HEK293T (cell line): ENCODE results near the gene COL26A1.
"Not testable (repeated sequence)": the region's sequence is repeated elsewhere in the genome, so short reads cannot be mapped to it uniquely, and the experiment has no call there.

Experiments used
- ARNT ChIP-seq: fragments of 450-650 bp; IDR thresholded peaks from 2 replicates; pipeline ENCODE4 v1.6.1; 2017; ENCODE audit warnings: mild to moderate bottlenecking
- BHLHE40 ChIP-seq: fragments of 450-650 bp; IDR thresholded peaks from 2 replicates; pipeline ENCODE4 v1.6.1; 2016; ENCODE audit warnings: mild to moderate bottlenecking, moderate library complexity, borderline replicate concordance
- FOXM1 ChIP-seq: fragments of 450-650 bp; IDR thresholded peaks from 2 replicates; pipeline ENCODE4 v1.6.1; 2017; ENCODE audit warnings: mild to moderate bottlenecking, borderline replicate concordance
- NFRKB ChIP-seq: fragments of 450-650 bp; IDR thresholded peaks from 2 replicates; pipeline ENCODE4 v1.6.1; 2016; ENCODE audit warnings: mild to moderate bottlenecking, moderate library complexity
- SP1 ChIP-seq: fragments of 450-650 bp; IDR thresholded peaks from 2 replicates; pipeline ENCODE4 v1.6.1; 2017
- SUZ12 ChIP-seq: fragments of 450-650 bp; IDR thresholded peaks from 2 replicates; pipeline ENCODE4 v1.6.1; 2016; ENCODE audit warnings: mild to moderate bottlenecking

DNA sequence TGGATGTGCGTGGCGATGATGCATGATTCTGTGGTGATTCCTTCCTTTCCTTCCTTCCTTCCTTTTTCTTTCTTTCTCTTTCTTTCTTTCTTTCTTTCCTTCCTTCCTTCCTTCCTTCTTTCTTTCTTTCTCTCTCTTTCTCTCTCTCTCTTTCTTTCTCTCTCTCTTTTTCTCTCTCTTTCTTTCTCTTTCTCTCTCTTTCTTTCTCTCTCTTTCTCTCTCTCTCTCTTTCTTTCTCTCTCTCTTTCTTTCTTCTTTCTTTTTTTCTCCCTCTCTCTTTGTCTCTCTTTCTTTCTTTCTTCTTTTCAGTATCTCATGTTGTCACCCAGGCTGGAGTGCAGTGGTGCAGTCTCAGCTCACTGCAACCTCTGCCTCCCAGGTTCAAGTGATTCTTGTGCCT, 113.0 kb downstream of the COL26A1 start:
- not testable (repeated sequence) for TF ChIP-seq BHLHE40, SP1, ARNT, FOXM1, SUZ12, NFRKB
